Measurements from ENCODE around the gene KCNA5.

Gene KCNA5

GRCh38 chr12:5035618-5036017, 8.1 kb upstream of the KCNA5 start:
- Histone ChIP-seq H3K27ac (ENCODE audit: low read depth, low read length) (no peak overlapping the region), H3K36me3 (ENCODE audit: low read length) (no peaks in the 10 kb centered on the region), H2AFZ (ENCODE audit: low read depth, low read length, severe bottlenecking) (no peak overlapping the region), H4K20me1 (ENCODE audit: low read depth, low read length) (no peaks in the 10 kb centered on the region), H3K9me2 (replicated peaks; ENCODE audit: insufficient read depth, low read length) (no peaks in the 10 kb centered on the region), H3K4me2 (ENCODE audit: low read depth, low read length, poor library complexity, severe bottlenecking) (no peak overlapping the region), H3K79me2 (ENCODE audit: insufficient read depth, low read length) (no peaks in the 10 kb centered on the region), H3K4me3 (ENCODE audit: insufficient read depth, low read length, poor library complexity, severe bottlenecking) (no peak overlapping the region), H3F3A (ENCODE audit: insufficient read depth) (no peaks in the 10 kb centered on the region), H3K9ac (ENCODE audit: low read length) (no peak overlapping the region), H3K9me3 (ENCODE audit: insufficient read depth, low read length) (no peaks in the 10 kb centered on the region), H3K27me3 (ENCODE audit: low read length) (no peaks in the 10 kb centered on the region)
- TF ChIP-seq, protein P1, sequence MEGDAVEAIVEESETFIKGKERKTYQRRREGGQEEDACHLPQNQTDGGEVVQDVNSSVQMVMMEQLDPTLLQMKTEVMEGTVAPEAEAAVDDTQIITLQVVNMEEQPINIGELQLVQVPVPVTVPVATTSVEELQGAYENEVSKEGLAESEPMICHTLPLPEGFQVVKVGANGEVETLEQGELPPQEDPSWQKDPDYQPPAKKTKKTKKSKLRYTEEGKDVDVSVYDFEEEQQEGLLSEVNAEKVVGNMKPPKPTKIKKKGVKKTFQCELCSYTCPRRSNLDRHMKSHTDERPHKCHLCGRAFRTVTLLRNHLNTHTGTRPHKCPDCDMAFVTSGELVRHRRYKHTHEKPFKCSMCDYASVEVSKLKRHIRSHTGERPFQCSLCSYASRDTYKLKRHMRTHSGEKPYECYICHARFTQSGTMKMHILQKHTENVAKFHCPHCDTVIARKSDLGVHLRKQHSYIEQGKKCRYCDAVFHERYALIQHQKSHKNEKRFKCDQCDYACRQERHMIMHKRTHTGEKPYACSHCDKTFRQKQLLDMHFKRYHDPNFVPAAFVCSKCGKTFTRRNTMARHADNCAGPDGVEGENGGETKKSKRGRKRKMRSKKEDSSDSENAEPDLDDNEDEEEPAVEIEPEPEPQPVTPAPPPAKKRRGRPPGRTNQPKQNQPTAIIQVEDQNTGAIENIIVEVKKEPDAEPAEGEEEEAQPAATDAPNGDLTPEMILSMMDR (IDR thresholded peaks at IDR 0.05; ENCODE audit: insufficient read depth, low read length, poor library complexity, severe bottlenecking): no peak
- TF ChIP-seq EZH2phosphoT487 (conservative IDR thresholded peaks at IDR 0.05; ENCODE audit: low read length): no peak

- Histone ChIP-seq H3K36me3 (ENCODE audit: low read length) (no peaks in the 10 kb centered on the region), H3K4me3 (ENCODE audit: insufficient read depth, low read length, poor library complexity, severe bottlenecking) (no peak overlapping the region), H3K4me2 (ENCODE audit: low read depth, low read length, poor library complexity, severe bottlenecking) (no peak overlapping the region), H3K9me3 (ENCODE audit: insufficient read depth, low read length) (no peaks in the 10 kb centered on the region), H3K27ac (ENCODE audit: low read depth, low read length) (no peak overlapping the region), H2AFZ (ENCODE audit: low read depth, low read length, severe bottlenecking) (no peak overlapping the region), H3F3A (ENCODE audit: insufficient read depth) (no peaks in the 10 kb centered on the region), H3K79me2 (ENCODE audit: insufficient read depth, low read length) (no peaks in the 10 kb centered on the region), H3K9me2 (replicated peaks; ENCODE audit: insufficient read depth, low read length) (no peaks in the 10 kb centered on the region), H4K20me1 (ENCODE audit: low read depth, low read length) (no peaks in the 10 kb centered on the region), H3K9ac (ENCODE audit: low read length) (no peak overlapping the region), H3K27me3 (ENCODE audit: low read length) (no peaks in the 10 kb centered on the region)
- TF ChIP-seq EZH2phosphoT487 (conservative IDR thresholded peaks at IDR 0.05; ENCODE audit: low read length): no peak
- TF ChIP-seq, protein P1 (IDR thresholded peaks at IDR 0.05; ENCODE audit: insufficient read depth, low read length, poor library complexity, severe bottlenecking): no peak
These were observed 7.6 kb upstream of the KCNA5 start for GRCh38 chr12:5036031-5036430.

DNA sequence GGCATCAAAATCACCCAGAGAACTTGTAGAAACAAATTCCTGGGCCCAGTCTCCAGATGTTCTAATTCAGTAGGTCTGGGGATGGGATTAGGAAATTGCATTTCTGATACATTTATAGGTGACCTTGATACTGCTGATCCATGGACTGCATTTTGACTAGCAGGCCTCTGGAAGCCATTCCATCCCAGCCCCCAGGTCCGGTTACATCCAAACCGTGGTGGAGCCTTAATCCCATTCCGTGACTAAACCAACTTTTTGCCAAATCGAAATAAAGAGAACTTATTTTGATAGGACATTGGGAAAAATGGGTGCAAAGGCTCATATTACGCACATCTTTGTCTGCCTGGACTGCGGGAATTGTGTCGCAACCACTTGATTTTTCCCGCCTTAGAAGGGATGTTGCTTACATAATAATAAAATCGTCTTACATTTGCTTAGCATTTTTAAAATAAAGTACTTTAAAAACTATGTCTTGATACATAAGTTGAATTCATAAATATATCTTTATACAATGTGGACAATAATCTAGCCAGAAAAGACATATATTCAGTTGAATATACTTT, 5.8 kb upstream of the KCNA5 start:
- Histone ChIP-seq H3K79me2 (ENCODE audit: insufficient read depth, low read length) (no peaks in the 10 kb centered on the region), H3K36me3 (ENCODE audit: low read length) (no peaks in the 10 kb centered on the region), H3K4me3 (ENCODE audit: insufficient read depth, low read length, poor library complexity, severe bottlenecking) (no peak overlapping the region), H2AFZ (ENCODE audit: low read depth, low read length, severe bottlenecking) (no peak overlapping the region), H3K27ac (ENCODE audit: low read depth, low read length) (no peak overlapping the region), H3K9me3 (ENCODE audit: insufficient read depth, low read length) (no peaks in the 10 kb centered on the region), H3K27me3 (ENCODE audit: low read length) (no peaks in the 10 kb centered on the region), H3K9ac (ENCODE audit: low read length) (no peak overlapping the region), H3K9me2 (replicated peaks; ENCODE audit: insufficient read depth, low read length) (no peaks in the 10 kb centered on the region), H3F3A (ENCODE audit: insufficient read depth) (no peaks in the 10 kb centered on the region), H3K4me2 (ENCODE audit: low read depth, low read length, poor library complexity, severe bottlenecking) (no peak overlapping the region), H4K20me1 (ENCODE audit: low read depth, low read length) (no peaks in the 10 kb centered on the region)
- no peak for TF ChIP-seq EZH2phosphoT487 (conservative IDR thresholded peaks at IDR 0.05; ENCODE audit: low read length)
- TF ChIP-seq, protein P1 (IDR thresholded peaks at IDR 0.05; ENCODE audit: insufficient read depth, low read length, poor library complexity, severe bottlenecking): no peak
